Esophagus muscularis mucosa (tissue), 4 donors: ENCODE measurements around the gene EEA1. TPM values are rescaled to one million over a fixed set of nuclear protein-coding genes. Genes with fewer than 3 reads are reported as not detected.

Experiments
- DNase-seq: peaks from one replicate; pipeline ENCODE4 v3.0.0-alpha.2; 2017; ENCODE audit errors: extremely low spot score
- H3K27ac ChIP-seq, 4 donors: fragments of 200-600 bp; sonication (generic); replicated peaks in 1 of 4; 1 replicate in 3 of 4; 2 replicates in 1 of 4; pipeline ENCODE4 v1.5.1; 2016 to 2019; ENCODE audit warnings: mild to moderate bottlenecking in 1 of 4
- H3K27me3 ChIP-seq, 4 donors: fragments of 200-600 bp; sonication (generic); one replicate each; pipeline versions ENCODE4 v1.5.1 to v1.6.0; 2016 to 2019
- H3K36me3 ChIP-seq, 4 donors: fragments of 200-600 bp; sonication (generic); one replicate each; pipeline ENCODE4 v1.5.1; 2016 to 2019
- H3K4me1 ChIP-seq, 4 donors: fragments of 200-600 bp; sonication (generic); one replicate each; pipeline ENCODE4 v1.5.1; 2016 to 2019
- H3K4me3 ChIP-seq, 4 donors: fragments of 200-600 bp; sonication (generic); 1 replicate in 2 of 4; 2 replicates in 2 of 4; pipeline ENCODE4 v1.5.1; 2016 to 2019; ENCODE audit warnings: mild to moderate bottlenecking in 4 of 4, moderate library complexity in 1 of 4
- H3K9me3 ChIP-seq, 4 donors: fragments of 200-600 bp; sonication (generic); 1 replicate in 3 of 4; 2 replicates in 1 of 4; pipeline ENCODE4 v1.5.1; 2016 to 2019
- EP300 ChIP-seq: sonication (generic); formaldehyde crosslinking; IDR thresholded peaks from one replicate; pipeline ENCODE4 v1.6.1; 2017; ENCODE audit warnings: antibody characterized with exemption
- POLR2A ChIP-seq: fragments of 450-650 bp; IDR thresholded peaks from one replicate; pipeline ENCODE4 v1.6.1; 2017; ENCODE audit warnings: antibody characterized with exemption, moderate library complexity, mild to moderate bottlenecking, low read depth
- POLR2AphosphoS5 ChIP-seq, 2 donors: sonication (generic); formaldehyde crosslinking; IDR thresholded peaks; one replicate each; pipeline ENCODE4 v1.6.1; 2017; ENCODE audit warnings: antibody characterized with exemption in 2 of 2
- WGBS: methylation state at CpG from one replicate; pipeline ENCODE4 v1.1.5; 2018; 5-methylcytosine and 5-hydroxymethylcytosine counted together
- intact Hi-C: fragments of 100-400 bp; cut with DNase I; formaldehyde crosslinking; loops from one replicate; pipeline ENCODE4 v1.15.1; 2023
- total RNA-seq, 4 donors: library from RNA; depleted of rRNA; stranded (reverse); fragments of >200 nt; gene quantifications; one replicate each; pipeline versions ENCODE4 v1.1.0 to v1.2.1, GENCODE V29; 2016
- TF ChIP-seq, protein P1 (sequence below), 3 experiments: fragments of 200-600 bp in 2 of 3; fragments of 450-650 bp in 1 of 3; sonication (generic) in 2 of 3; IDR thresholded peaks; one replicate each; pipeline ENCODE4 v1.5.1; 2017 to 2019; ENCODE audit warnings: antibody characterized with exemption in 3 of 3, mild to moderate bottlenecking in 2 of 3, moderate library complexity in 1 of 3

EEA1 gene
- total RNA-seq, 4 donors from 2014 or later = 15.7 to 31.1 (median 24.1) TPM

GRCh38 chr12:92769124-92769901, 159.8 kb downstream of the EEA1 start:
- intact Hi-C loops = no loop called here
- 92% methylated on average over 4 of the region's 4 CpGs for WGBS

DNA sequence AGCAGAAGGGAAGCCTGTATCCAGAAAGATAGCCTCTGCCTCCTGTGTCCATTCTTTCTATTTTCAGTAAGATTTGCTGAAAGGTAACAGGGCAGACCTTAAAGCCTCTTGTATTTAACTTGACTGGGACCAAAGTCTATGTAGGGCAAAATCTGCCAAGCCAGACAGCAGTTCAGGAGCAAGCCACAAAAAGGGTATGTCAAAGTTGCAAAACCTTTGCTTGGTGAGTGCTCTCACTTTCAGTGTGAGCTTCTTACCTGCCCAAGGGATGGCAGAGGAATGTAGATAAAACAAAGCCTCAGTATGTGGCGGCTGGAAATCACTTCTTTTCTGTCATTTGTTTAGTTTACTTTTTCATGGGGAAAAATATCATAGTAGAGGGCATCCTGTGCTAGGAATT, 163.2 kb downstream of the EEA1 start:
- Histone ChIP-seq H3K27me3 (no peaks in the 10 kb centered on the region), H3K36me3 (no peaks in the 10 kb centered on the region), H3K9me3 (peaks cover 0 to 3% (median 0%) of the 10 kb centered on the region in 4 donors), H3K27ac (no peak overlapping the region), H3K4me3 (no peak overlapping the region), H3K4me1 (peaks cover 0 to 13% (median 2%) of the 10 kb centered on the region in 4 donors)
- TF ChIP-seq, protein P1, sequence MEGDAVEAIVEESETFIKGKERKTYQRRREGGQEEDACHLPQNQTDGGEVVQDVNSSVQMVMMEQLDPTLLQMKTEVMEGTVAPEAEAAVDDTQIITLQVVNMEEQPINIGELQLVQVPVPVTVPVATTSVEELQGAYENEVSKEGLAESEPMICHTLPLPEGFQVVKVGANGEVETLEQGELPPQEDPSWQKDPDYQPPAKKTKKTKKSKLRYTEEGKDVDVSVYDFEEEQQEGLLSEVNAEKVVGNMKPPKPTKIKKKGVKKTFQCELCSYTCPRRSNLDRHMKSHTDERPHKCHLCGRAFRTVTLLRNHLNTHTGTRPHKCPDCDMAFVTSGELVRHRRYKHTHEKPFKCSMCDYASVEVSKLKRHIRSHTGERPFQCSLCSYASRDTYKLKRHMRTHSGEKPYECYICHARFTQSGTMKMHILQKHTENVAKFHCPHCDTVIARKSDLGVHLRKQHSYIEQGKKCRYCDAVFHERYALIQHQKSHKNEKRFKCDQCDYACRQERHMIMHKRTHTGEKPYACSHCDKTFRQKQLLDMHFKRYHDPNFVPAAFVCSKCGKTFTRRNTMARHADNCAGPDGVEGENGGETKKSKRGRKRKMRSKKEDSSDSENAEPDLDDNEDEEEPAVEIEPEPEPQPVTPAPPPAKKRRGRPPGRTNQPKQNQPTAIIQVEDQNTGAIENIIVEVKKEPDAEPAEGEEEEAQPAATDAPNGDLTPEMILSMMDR (IDR thresholded peaks at IDR 0.05) = no peak
- TF ChIP-seq POLR2AphosphoS5 (IDR thresholded peaks at IDR 0.05) (no peak), POLR2A (no peak), EP300 (no peak)
- intact Hi-C loops = no loop called here
- 68% methylated on average over 1 of the region's 1 CpG for WGBS
- DNase-seq = no peak

More at GRCh38 chr12:92769124-92769901, 159.8 kb downstream of the EEA1 start:
- H3K27me3 ChIP-seq = no peaks in the 10 kb centered on the region
- peaks cover 0 to 13% (median 5%) of the 10 kb centered on the region in 4 donors for H3K4me1 ChIP-seq
- TF ChIP-seq POLR2AphosphoS5 (IDR thresholded peaks at IDR 0.05) (no peak), EP300 (no peak), POLR2A (no peak)
- TF ChIP-seq, protein P1 (IDR thresholded peaks at IDR 0.05) = no peak
- no peak overlapping the region for H3K4me3 ChIP-seq
- DNase-seq = no peak
- no peaks in the 10 kb centered on the region for H3K9me3 ChIP-seq
- H3K36me3 ChIP-seq = no peaks in the 10 kb centered on the region
- no peak overlapping the region for H3K27ac ChIP-seq

DNA sequence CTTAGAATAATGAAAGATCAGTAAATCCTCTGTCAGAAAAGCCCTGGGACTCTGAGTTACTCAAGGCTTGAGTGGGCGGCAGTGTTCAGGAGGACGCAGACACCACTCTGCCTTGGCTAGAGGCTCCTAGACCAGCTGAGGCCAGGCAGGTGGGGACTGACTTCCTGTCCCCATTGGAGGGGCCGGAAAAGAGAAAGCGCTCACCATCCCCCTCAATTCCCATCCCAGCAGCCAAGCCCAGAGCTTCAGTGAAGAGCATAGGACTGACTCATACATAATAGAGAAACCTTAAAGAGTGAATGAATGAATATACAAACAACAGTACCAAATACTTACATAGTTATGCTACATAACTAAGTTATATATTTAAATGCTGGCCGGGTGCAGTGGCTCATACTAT, 164.3 kb downstream of the EEA1 start:
- Histone ChIP-seq H3K4me1 (peaks cover 0 to 13% (median 2%) of the 10 kb centered on the region in 4 donors), H3K4me3 (no peak overlapping the region), H3K9me3 (peaks cover 0 to 3% (median 0%) of the 10 kb centered on the region in 4 donors), H3K27ac (no peak overlapping the region), H3K36me3 (no peaks in the 10 kb centered on the region), H3K27me3 (no peaks in the 10 kb centered on the region)
- intact Hi-C loops = no loop called here
- no peak for DNase-seq
- WGBS = 57% methylated on average over 5 of the region's 5 CpGs
- TF ChIP-seq, protein P1 (IDR thresholded peaks at IDR 0.05) = no peak
- no peak for TF ChIP-seq EP300
- no peak for TF ChIP-seq POLR2AphosphoS5 (IDR thresholded peaks at IDR 0.05)
- TF ChIP-seq POLR2A = no peak

GRCh38 chr12:92762773-92763172, 166.3 kb downstream of the EEA1 start:
- Histone ChIP-seq H3K4me3 (no peak overlapping the region), H3K9me3 (peaks cover 0 to 3% (median 0%) of the 10 kb centered on the region in 4 donors), H3K27ac (no peak overlapping the region), H3K4me1 (no peaks in the 10 kb centered on the region), H3K27me3 (no peaks in the 10 kb centered on the region), H3K36me3 (no peaks in the 10 kb centered on the region)
- no peak for DNase-seq
- TF ChIP-seq EP300 (no peak), POLR2AphosphoS5 (IDR thresholded peaks at IDR 0.05) (no peak), POLR2A (no peak)
- TF ChIP-seq, protein P1 (IDR thresholded peaks at IDR 0.05) = no peak
- intact Hi-C loops = no loop called here
- WGBS = 96% methylated on average over 5 of the region's 5 CpGs
